Mesothelial cell of epicardium (in vitro differentiated cells): ENCODE results near the gene PDE8A. TPM values are rescaled to one million over a fixed set of nuclear protein-coding genes. Genes with fewer than 3 reads are reported as not detected.

ENCODE experiments used
- DNase-seq, 2 experiments: peaks; one replicate each; pipeline ENCODE4 v3.0.0; 2021; ENCODE audit warnings: low spot score in 2 of 2; ENCODE audit not compliant: unreplicated experiment in 2 of 2
- H3K27ac Mint-ChIP-seq: 2 replicates; pipeline ENCODE4 v1.8.0; 2021; ENCODE audit warnings: mixed read lengths
- H3K27me3 Mint-ChIP-seq: 2 replicates; pipeline ENCODE4 v1.8.0; 2021; ENCODE audit warnings: low read depth, mixed read lengths
- H3K36me3 Mint-ChIP-seq: 2 replicates; pipeline ENCODE4 v1.8.0; 2021; ENCODE audit warnings: mixed read lengths
- H3K4me1 Mint-ChIP-seq: 2 replicates; pipeline ENCODE4 v1.8.0; 2021; ENCODE audit warnings: mixed read lengths
- H3K4me3 Mint-ChIP-seq: 2 replicates; pipeline ENCODE4 v1.8.0; 2021; ENCODE audit warnings: mild to moderate bottlenecking, moderate library complexity, mixed read lengths
- H3K9me3 Mint-ChIP-seq: 2 replicates; pipeline ENCODE4 v1.8.0; 2021; ENCODE audit warnings: mixed read lengths
- total RNA-seq: library from RNA; stranded (reverse); gene quantifications from 3 replicates; pipeline ENCODE4 v1.2.1, GENCODE V29; 2021
- TF ChIP-seq, protein P1 (sequence below): fragments of 200-600 bp; sonication (generic); IDR thresholded peaks from one replicate; pipeline ENCODE4 v1.5.0; 2021; ENCODE audit warnings: antibody characterized with exemption; ENCODE audit not compliant: unreplicated experiment

PDE8A gene
- total RNA-seq, 1 donor from 2014 or later, result 36.7 TPM

DNA sequence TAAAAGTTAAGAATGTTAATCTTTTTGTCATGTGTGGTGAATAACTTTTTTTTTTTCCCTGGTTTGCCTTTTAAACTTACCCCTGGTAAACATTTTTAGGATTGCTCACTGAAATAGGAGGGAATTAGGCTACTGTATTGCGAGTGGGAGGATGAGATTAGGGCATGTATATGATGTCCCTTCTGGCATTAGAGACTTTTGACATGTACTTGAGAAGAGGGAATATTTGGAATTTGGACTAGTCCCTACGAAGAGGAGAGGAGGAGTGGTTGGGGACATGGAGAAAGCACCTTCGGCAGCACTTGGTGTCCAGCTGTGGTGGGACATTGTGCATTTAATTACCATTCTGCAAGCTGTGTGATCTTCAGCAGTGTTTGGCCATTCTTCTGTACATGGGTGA is 25.0 kb downstream of the PDE8A start:
- DNase-seq, result no peak
- TF ChIP-seq, protein P1, sequence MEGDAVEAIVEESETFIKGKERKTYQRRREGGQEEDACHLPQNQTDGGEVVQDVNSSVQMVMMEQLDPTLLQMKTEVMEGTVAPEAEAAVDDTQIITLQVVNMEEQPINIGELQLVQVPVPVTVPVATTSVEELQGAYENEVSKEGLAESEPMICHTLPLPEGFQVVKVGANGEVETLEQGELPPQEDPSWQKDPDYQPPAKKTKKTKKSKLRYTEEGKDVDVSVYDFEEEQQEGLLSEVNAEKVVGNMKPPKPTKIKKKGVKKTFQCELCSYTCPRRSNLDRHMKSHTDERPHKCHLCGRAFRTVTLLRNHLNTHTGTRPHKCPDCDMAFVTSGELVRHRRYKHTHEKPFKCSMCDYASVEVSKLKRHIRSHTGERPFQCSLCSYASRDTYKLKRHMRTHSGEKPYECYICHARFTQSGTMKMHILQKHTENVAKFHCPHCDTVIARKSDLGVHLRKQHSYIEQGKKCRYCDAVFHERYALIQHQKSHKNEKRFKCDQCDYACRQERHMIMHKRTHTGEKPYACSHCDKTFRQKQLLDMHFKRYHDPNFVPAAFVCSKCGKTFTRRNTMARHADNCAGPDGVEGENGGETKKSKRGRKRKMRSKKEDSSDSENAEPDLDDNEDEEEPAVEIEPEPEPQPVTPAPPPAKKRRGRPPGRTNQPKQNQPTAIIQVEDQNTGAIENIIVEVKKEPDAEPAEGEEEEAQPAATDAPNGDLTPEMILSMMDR, result no peak
- no peak overlapping the region for H3K27ac Mint-ChIP-seq
- no peak overlapping the region for H3K4me3 Mint-ChIP-seq
- H3K36me3 Mint-ChIP-seq, result no peaks in the 10 kb centered on the region
- peaks cover 29% of the 10 kb centered on the region for H3K4me1 Mint-ChIP-seq
- no peaks in the 10 kb centered on the region for H3K9me3 Mint-ChIP-seq
- H3K27me3 Mint-ChIP-seq, result no peaks in the 10 kb centered on the region

DNA sequence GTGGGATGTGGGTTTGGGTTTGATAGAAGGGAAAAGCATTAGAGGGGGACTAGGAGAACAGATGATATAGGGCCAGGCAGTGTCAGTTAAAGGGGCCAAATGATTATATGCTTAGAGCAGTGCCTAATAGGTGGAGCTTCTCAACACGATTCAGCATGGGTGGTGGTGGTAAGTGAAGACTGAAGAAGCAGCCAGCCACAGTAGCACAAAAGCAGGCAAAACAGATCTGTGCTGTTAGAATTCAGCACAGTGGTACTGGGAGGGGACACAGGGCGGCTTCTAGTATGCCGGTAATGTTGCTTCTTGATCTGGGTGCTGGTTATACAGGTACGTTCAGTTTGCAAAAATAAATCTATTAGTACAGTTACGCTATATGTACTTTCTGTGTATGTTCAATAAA is 25.5 kb downstream of the PDE8A start:
- no peaks in the 10 kb centered on the region for H3K36me3 Mint-ChIP-seq
- H3K4me3 Mint-ChIP-seq, result no peak overlapping the region
- peaks cover 29% of the 10 kb centered on the region for H3K4me1 Mint-ChIP-seq

DNA sequence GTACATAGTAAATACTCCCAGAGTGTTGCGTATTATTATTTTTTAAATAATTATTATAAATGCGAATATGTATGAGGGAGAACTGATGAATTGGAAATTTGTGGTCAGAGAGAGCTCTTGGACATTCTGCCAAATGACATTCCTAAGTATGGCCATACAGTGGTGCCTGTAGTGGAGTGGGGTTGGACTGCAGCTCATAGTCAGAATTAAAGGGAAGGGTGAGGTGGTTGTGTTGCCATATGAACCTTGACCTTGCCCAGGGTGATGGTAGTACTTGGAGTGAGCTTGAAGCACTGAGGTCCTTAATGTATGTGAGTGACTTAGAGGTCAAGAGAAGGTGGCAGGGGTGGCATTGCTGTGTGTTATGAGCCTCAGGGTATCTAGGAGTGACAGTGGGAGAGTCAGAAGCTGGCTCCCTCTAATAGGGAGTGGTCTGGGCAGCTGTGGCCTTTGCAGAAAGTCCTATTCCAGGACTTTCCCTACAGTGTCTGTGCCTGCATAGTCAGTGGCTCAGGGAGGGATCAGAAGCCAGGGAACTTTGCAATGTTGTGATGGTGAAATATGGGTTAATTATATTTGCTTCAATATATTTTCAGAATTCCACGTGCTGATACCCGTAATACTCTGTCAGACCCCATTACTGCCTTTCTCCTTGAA is 26.2 kb downstream of the PDE8A start:
- TF ChIP-seq, protein P1, result no peak
- Mint-ChIP-seq H3K9me3 (no peaks in the 10 kb centered on the region), H3K4me1 (peaks cover 29% of the 10 kb centered on the region), H3K36me3 (no peaks in the 10 kb centered on the region), H3K27me3 (no peaks in the 10 kb centered on the region), H3K4me3 (no peak overlapping the region), H3K27ac (no peak overlapping the region)
- no peak for DNase-seq

More for the DNA sequence above, 25.5 kb downstream of the PDE8A start:
- H3K27ac Mint-ChIP-seq, result no peak overlapping the region
- H3K9me3 Mint-ChIP-seq, result no peaks in the 10 kb centered on the region
- DNase-seq, result no peak
- TF ChIP-seq, protein P1, result no peak
- no peaks in the 10 kb centered on the region for H3K27me3 Mint-ChIP-seq

GRCh38 chr15:85008474-85009260 is 27.0 kb downstream of the PDE8A start:
- H3K9me3 Mint-ChIP-seq, result no peaks in the 10 kb centered on the region
- peaks cover 29% of the 10 kb centered on the region for H3K4me1 Mint-ChIP-seq
- no peaks in the 10 kb centered on the region for H3K27me3 Mint-ChIP-seq
- H3K36me3 Mint-ChIP-seq, result no peaks in the 10 kb centered on the region
- H3K4me3 Mint-ChIP-seq, result no peak overlapping the region
- DNase-seq, result no peak
- peak overlapping the region; percentile 0 for H3K27ac Mint-ChIP-seq
- TF ChIP-seq, protein P1, result no peak

GRCh38 chr15:85009435-85009834 is 27.8 kb downstream of the PDE8A start:
- no peak for DNase-seq
- no peaks in the 10 kb centered on the region for H3K36me3 Mint-ChIP-seq
- H3K9me3 Mint-ChIP-seq, result no peaks in the 10 kb centered on the region
- H3K27me3 Mint-ChIP-seq, result no peaks in the 10 kb centered on the region
- H3K27ac Mint-ChIP-seq, result no peak overlapping the region
- H3K4me1 Mint-ChIP-seq, result peaks cover 29% of the 10 kb centered on the region
- TF ChIP-seq, protein P1, result no peak
- no peak overlapping the region for H3K4me3 Mint-ChIP-seq
